RPMI8226 (cell line): Measurements from ENCODE around the gene TMEM139.

Experiments used
- DNase-seq: peaks from one replicate; pipeline ENCODE4 v3.0.0-alpha.2; 2015

Gene TMEM139

DNA sequence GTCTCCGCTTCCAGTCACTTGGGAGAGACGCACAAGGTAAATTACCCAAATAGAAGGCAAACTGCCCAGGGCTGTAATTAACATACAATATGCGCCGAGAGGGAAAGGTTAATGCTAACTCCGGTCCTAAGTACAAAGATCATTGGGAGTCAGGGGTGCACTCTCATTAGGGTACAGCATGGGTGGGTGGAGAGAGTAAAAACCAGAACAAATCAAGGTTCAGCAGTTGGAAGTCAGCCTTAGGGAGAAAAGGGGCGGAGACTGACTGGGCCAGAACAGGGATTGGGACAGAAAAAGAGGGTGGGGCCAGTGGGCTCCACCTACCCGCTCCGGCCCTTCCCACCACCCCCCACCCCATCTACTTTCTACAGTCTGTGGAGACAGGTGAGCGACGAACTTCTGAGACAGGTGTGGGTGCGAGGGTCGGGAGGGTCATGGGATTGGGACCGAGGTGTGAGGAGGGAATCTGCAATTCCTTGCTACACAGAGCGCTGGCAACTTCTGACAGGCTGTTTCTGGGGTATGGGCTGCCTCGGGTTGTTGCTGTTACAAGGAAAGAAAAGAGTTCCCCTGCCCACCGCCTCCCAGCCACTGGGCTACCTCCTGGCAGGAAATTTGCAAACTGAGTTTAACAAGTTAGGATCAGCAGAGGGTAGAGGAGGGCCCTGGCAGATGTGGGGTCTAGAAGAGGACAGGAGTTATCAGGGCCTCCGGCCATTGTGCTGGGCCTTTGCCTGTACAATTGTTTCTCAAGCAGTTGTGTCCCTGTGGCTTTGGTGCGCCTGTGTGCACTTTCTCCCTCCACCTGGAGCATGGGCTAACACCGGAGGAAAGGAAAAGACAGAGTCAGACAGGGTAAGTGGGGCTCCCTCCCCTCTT lies at the start of gene TMEM139:
Gene TMEM139 (plus strand): TSS at position 368 of the 879 bp plus-strand sequence. CDS start 1,000 bp downstream, outside the sequence.
- DNase-seq, result no peak

DNA sequence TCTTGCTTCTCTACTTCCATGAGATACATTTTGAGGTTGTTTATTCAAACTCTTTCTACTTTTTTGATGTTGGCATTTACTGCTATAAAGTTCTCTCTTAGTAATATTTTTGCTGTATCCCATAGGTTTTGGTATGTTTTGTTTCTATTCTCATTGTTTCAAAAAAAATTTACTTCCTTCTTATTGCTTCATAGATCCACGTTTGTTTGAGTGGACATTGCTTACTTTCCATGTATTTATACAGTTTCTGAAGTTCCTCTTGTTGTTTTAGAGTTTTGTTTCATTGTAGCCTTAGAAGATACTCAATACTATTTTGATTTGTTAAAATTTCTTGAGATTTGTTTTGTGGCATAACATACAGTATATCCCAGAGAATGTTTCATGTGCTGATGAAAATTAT lies 49.2 kb upstream of the TMEM139 start:
- DNase-seq, result no peak

DNA sequence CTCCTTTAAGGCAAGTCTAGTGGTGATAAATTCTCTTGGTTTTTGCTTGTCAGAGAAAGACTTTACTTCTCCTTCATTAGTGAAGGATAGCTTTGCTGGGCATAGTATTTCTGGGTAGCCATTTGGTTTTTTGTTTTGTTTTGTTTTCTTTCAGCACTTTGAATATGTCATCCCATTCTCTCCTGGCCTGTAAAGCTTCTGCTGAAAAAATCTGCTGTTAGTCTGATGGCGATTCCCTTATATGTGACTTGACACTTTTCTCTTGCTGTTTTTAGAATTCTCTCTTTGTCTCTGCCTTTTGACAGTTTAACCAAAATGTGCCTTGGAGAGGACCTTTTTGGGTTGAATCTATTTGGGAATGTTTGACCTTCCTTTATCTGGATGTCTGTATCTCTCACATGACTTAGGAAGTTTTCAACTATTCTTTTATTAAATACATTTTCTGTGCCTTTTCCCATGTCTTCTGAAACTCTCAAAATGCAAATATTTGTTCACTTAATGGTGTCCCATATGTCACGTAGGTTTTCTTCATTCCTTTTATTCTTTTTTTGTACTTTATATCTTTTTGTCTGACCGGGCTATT lies 48.3 kb upstream of the TMEM139 start:
- DNase-seq, result no peak

GRCh38 chr7:143237366-143237765 lies 47.4 kb upstream of the TMEM139 start:
- no peak for DNase-seq

DNA sequence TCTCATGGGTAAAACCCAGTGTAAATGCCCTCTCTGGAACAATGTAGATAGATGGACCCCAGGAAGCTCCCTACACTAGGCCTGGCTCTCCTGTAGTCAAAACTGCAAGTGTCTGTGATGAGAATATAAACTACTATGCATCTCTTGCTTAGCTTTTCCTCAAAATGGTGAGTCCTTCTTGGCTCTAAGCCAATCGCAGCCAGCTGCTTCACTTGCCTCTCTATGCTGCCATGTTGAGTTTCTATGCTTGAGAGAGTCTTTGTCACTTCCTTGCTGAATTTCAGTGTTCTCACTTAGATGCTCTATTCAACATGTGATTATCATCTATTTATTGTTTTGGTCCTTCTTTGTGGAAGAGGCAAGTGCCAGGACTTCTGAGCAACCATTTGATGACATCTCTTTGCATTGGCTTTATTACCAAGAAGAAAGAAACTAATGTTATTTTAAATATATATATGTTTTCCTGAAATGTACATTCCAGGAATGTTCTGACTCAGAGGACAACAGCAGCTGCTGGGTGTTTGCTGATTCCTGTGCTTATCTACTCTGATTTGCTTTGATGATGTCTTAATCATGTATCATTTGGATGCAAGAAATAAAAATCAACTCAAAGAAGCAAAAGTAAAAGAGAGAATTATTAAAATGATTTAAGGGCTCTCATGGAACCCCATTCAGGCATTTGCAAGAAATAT lies 46.3 kb upstream of the TMEM139 start:
- no peak for DNase-seq

DNA sequence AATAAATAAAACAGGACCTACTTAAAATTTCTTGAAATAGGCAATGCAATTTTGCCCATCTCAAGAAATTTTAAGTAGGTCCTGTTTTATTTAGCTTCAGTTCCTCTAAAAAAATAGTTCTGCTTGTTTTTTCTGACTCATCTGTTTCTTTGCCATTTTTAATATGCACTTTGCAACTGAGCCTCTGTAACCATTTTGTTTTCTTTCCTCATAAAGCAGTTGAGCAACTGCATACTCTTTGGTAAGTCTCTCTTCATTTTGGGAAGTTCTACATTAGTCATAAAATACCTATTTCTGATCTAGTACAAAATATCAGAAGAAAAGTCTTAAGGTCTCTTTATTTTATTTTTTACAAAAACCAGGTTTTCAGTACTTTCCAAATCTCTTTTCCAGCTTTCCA lies 44.9 kb upstream of the TMEM139 start:
- DNase-seq, result no peak

- DNase-seq, result peak; percentile 78
Measured at GRCh38 chr7:143240291-143241168, 44.2 kb upstream of the TMEM139 start.

DNA sequence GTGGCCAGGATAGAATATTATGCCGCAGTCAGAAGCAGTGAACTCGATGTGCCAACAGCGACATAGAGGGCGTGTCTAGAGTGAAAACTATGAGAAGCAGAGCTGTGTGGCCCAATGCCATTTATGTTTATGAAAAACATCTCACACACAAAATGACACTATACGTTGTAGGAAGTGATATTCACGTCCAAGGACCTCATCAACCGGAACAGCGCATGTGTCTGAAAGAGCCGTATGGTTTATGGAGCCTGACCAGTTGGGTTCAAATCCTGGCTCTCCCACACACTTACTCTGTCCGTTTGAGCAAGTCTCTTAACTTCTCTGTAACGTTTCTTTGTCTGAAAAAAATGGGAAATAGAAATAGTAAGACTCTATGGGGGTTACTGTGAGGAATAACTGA lies 42.5 kb upstream of the TMEM139 start:
- DNase-seq, result no peak

GRCh38 chr7:143243111-143243510 lies 41.6 kb upstream of the TMEM139 start:
- DNase-seq, result no peak

DNA sequence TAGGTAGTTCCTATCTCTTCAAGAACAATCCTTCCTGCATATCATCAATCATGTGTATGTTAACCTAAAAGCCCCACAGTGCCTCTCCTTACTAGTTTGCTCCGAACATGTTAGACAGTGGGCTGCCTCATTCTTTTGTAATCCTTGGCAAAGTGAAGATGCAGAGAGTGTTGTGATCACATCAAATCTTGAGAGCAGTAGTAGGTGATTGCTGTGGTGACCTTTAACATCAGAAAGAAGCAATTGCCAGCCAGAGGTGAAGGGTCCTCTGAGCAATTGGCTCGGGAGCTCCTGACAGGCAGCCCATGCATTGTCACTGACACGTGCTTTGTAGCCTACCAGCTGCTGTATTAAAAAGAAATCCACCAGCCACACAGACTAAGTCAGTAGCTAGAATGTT lies 41.1 kb upstream of the TMEM139 start:
- no peak for DNase-seq

- DNase-seq, result no peak
Measured at GRCh38 chr7:143244321-143244720, 40.4 kb upstream of the TMEM139 start.

GRCh38 chr7:143245123-143245522 lies 39.6 kb upstream of the TMEM139 start:
- DNase-seq, result no peak

DNA sequence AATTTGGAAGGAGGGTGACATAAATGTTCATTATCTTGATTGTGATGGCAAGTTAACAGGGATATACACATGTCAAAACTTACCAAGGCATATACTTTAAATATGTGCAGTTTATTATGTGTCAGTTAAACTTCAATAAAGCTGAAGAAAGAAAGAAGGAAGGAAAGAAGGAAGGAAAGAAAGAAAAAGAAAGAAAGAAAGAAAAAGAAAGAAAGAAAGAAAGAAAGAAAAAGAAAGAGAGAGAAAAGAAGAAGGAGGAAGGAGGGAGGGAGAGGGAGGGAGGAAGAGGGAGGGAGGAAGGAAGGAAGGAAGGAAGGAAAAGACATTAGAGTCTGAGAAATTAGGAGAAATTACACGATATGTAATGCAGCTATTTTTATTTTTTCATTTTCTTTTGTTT lies 37.4 kb upstream of the TMEM139 start:
- DNase-seq, result no peak

DNA sequence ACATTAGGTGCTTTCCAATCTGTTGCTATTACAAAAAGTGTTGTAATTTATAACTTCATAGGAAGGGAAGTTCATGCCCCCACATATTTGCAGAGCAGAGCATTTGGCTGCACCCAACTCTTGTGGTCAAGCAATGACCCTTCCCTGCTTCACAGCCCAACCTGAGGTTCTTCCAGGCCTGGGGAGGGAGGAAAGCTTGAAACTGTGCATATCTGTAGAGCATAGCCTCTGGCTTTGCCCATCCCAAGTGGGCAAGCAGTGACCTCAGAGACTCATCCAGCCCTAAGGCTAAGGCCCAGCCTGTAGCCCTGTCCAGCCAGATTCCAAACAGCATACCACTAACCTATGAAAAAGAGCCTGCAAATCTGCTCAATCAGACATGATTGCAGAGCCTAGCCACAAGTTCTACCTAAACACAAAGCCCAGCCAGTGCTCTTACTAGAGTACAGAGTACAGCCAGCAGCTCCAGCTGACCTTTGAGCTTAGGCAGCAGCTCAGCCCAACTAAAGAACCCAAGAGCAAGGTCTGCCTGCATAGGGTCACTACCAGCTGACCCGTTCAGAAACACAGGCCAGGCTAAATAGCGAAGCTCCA lies 35.9 kb upstream of the TMEM139 start:
- no peak for DNase-seq

- DNase-seq, result no peak
Measured at GRCh38 chr7:143250199-143250598, 34.6 kb upstream of the TMEM139 start.

DNA sequence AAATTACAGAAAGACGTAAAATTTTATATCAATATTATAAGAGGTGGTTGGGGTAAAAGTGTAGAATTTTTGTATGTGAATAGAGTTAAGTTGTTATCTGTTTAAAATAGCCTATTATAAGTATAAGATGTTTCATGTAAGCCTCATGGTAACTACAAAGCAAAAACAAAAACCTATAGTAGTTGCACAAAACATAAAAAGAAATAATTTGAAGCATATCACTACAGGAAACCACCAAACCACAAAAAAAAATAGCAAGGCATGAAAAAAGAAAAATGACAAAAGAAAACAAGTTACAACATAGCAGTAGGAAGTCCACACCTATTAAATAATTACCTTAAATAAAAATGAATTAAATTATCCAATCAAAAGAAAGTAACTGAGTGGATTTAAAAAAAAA lies 33.9 kb upstream of the TMEM139 start:
- DNase-seq, result no peak

GRCh38 chr7:143252006-143252405 lies 32.8 kb upstream of the TMEM139 start:
- DNase-seq, result no peak

- DNase-seq, result no peak
Measured at GRCh38 chr7:143255564-143255963, 29.2 kb upstream of the TMEM139 start.

- no peak for DNase-seq
Measured at GRCh38 chr7:143256325-143256724, 28.4 kb upstream of the TMEM139 start.

DNA sequence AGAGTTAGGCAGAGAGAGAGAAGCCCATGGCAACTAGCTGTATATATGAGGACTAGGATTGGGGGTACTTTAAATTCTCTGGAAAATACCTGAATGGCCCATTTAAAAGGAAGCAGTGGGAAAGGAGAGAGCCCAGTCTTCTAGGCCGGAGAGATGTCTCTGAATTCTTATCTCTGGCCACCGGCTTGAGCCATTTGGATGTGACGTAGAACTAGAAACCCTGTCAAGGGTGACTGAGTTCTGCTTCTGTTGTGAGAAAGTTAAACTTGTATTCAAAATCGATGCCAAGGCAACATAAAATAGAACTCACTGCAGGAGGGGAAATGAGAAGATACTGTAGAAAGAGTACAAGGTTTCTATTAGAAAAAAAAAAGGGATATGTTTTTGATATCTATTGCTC lies 27.8 kb upstream of the TMEM139 start:
- no peak for DNase-seq

DNA sequence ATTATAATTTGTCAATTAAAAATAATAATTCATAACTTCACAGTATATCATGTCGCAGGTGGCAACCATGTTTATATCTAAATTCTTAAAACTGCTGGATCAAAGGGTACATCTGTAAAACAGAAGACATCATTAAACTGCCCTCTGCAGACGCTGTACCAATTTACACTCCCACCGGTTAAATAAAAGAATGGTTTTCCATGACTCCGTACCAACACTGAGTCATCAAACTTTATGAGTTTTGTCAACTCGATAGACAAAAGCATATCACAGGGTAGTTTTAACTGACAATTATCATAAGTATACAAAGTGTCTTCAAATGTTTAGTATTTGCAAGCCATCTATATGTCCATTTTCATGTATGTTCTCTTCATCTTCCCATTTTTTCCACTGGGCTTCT lies 27.3 kb upstream of the TMEM139 start:
- no peak for DNase-seq

GRCh38 chr7:143258831-143259230 lies 25.9 kb upstream of the TMEM139 start:
- no peak for DNase-seq

GRCh38 chr7:143259765-143260164 lies 25.0 kb upstream of the TMEM139 start:
- no peak for DNase-seq
